Measurements from ENCODE around the gene TIMM21. TPM values are rescaled to one million over a fixed set of nuclear protein-coding genes. Genes with fewer than 3 reads are reported as not detected.
A peak's percentile ranks its signal among the peaks of the same experiment; 100 is the strongest.

The TIMM21 gene
- total and polyA plus RNA-seq, 2 of the 13 experiments (the other 11 are each of a cell fraction or from before 2014, with no cell fraction given): 29.6 to 62.3 TPM

GRCh38 chr18:74191577-74191976 lies 43.3 kb downstream of the TIMM21 start (continued):
- TF ChIP-seq, protein P1, sequence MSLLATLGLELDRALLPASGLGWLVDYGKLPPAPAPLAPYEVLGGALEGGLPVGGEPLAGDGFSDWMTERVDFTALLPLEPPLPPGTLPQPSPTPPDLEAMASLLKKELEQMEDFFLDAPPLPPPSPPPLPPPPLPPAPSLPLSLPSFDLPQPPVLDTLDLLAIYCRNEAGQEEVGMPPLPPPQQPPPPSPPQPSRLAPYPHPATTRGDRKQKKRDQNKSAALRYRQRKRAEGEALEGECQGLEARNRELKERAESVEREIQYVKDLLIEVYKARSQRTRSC (CRISPR knock-in tag; IDR thresholded peaks at IDR 0.05; ENCODE audit: low read depth): no peak
- TF ChIP-seq ARNT (IDR thresholded peaks at IDR 0.05) (no peak), ZNF446 (CRISPR knock-in tag; IDR thresholded peaks at IDR 0.05) (no peak), RFXAP (CRISPR knock-in tag; IDR thresholded peaks at IDR 0.05; ENCODE audit: borderline replicate concordance) (no peak), ZNF687 (CRISPR knock-in tag; IDR thresholded peaks at IDR 0.05) (peak; percentile 68), ZSCAN12 (CRISPR knock-in tag; IDR thresholded peaks at IDR 0.05) (no peak), NPAS2 (CRISPR knock-in tag; IDR thresholded peaks at IDR 0.05; ENCODE audit: borderline replicate concordance) (no peak), DNMT1 (CRISPR knock-in tag; IDR thresholded peaks at IDR 0.05) (no peak), ZNF577 (CRISPR knock-in tag; IDR thresholded peaks at IDR 0.05; ENCODE audit: borderline replicate concordance, low read depth) (no peak), ZNF281 (CRISPR knock-in tag; IDR thresholded peaks at IDR 0.05; ENCODE audit: borderline replicate concordance) (no peak), SRY (CRISPR knock-in tag; IDR thresholded peaks at IDR 0.05) (no peak), REPIN1 (CRISPR knock-in tag; IDR thresholded peaks at IDR 0.05; ENCODE audit: borderline replicate concordance, low read depth) (no peak), TCF12 (IDR thresholded peaks at IDR 0.05) (no peak), TCF12 (CRISPR knock-in tag; IDR thresholded peaks at IDR 0.05) (no peak)
- TF ChIP-seq, protein P2, sequence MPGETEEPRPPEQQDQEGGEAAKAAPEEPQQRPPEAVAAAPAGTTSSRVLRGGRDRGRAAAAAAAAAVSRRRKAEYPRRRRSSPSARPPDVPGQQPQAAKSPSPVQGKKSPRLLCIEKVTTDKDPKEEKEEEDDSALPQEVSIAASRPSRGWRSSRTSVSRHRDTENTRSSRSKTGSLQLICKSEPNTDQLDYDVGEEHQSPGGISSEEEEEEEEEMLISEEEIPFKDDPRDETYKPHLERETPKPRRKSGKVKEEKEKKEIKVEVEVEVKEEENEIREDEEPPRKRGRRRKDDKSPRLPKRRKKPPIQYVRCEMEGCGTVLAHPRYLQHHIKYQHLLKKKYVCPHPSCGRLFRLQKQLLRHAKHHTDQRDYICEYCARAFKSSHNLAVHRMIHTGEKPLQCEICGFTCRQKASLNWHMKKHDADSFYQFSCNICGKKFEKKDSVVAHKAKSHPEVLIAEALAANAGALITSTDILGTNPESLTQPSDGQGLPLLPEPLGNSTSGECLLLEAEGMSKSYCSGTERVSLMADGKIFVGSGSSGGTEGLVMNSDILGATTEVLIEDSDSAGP (CRISPR knock-in tag; IDR thresholded peaks at IDR 0.05; ENCODE audit: borderline replicate concordance): peak; percentile 23; the same call in 1 of the 2 replicates
- TF ChIP-seq, protein P3, sequence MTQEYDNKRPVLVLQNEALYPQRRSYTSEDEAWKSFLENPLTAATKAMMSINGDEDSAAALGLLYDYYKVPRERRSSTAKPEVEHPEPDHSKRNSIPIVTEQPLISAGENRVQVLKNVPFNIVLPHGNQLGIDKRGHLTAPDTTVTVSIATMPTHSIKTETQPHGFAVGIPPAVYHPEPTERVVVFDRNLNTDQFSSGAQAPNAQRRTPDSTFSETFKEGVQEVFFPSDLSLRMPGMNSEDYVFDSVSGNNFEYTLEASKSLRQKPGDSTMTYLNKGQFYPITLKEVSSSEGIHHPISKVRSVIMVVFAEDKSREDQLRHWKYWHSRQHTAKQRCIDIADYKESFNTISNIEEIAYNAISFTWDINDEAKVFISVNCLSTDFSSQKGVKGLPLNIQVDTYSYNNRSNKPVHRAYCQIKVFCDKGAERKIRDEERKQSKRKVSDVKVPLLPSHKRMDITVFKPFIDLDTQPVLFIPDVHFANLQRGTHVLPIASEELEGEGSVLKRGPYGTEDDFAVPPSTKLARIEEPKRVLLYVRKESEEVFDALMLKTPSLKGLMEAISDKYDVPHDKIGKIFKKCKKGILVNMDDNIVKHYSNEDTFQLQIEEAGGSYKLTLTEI (CRISPR knock-in tag; conservative IDR thresholded peaks at IDR 0.05): no peak
- TF ChIP-seq, protein P4, sequence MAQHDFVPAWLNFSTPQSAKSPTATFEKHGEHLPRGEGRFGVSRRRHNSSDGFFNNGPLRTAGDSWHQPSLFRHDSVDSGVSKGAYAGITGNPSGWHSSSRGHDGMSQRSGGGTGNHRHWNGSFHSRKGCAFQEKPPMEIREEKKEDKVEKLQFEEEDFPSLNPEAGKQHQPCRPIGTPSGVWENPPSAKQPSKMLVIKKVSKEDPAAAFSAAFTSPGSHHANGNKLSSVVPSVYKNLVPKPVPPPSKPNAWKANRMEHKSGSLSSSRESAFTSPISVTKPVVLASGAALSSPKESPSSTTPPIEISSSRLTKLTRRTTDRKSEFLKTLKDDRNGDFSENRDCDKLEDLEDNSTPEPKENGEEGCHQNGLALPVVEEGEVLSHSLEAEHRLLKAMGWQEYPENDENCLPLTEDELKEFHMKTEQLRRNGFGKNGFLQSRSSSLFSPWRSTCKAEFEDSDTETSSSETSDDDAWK (CRISPR knock-in tag; IDR thresholded peaks at IDR 0.05): no peak

Data from HepG2 (cell line).